ENCODE results near the gene SMYD1.

The SMYD1 gene

GRCh38 chr2:88161446-88162244, 94.0 kb downstream of the SMYD1 start:
- ATAC-seq, result no peak

More at GRCh38 chr2:88161446-88162244, 94.0 kb downstream of the SMYD1 start:
- no peak for TF ChIP-seq RARB (CRISPR knock-in tag; IDR thresholded peaks at IDR 0.05)
- no peak for TF ChIP-seq ZNF70 (CRISPR knock-in tag; IDR thresholded peaks at IDR 0.05)
- no peak for TF ChIP-seq CSRNP3 (CRISPR knock-in tag; IDR thresholded peaks at IDR 0.05)
- TF ChIP-seq TOX (CRISPR knock-in tag; IDR thresholded peaks at IDR 0.05; ENCODE audit: borderline replicate concordance), result no peak
- no peak for TF ChIP-seq OSR1 (CRISPR knock-in tag; IDR thresholded peaks at IDR 0.05)
- no peak for TF ChIP-seq PPARA (CRISPR knock-in tag; IDR thresholded peaks at IDR 0.05; ENCODE audit: borderline replicate concordance)
- no peak for TF ChIP-seq ZNF8 (CRISPR knock-in tag; IDR thresholded peaks at IDR 0.05)
- no peak for TF ChIP-seq ZNF565 (CRISPR knock-in tag; conservative IDR thresholded peaks at IDR 0.05; ENCODE audit: low read depth)
- TF ChIP-seq SNAI2 (CRISPR knock-in tag; IDR thresholded peaks at IDR 0.05), result no peak
- no peak for TF ChIP-seq CSDC2 (CRISPR knock-in tag; IDR thresholded peaks at IDR 0.05)
- no peak for TF ChIP-seq POU6F1 (CRISPR knock-in tag; IDR thresholded peaks at IDR 0.05; ENCODE audit: borderline replicate concordance, low read depth)
- TF ChIP-seq ZC3H10 (CRISPR knock-in tag; IDR thresholded peaks at IDR 0.05), result no peak
- TF ChIP-seq TSHZ2 (CRISPR knock-in tag; IDR thresholded peaks at IDR 0.05), result no peak

Measured in SK-N-SH treated with all-trans-retinoic acid at 6 μM for 48 hours (cell line).